ENCODE results near the gene IFI27L2.

IFI27L2 gene

DNA sequence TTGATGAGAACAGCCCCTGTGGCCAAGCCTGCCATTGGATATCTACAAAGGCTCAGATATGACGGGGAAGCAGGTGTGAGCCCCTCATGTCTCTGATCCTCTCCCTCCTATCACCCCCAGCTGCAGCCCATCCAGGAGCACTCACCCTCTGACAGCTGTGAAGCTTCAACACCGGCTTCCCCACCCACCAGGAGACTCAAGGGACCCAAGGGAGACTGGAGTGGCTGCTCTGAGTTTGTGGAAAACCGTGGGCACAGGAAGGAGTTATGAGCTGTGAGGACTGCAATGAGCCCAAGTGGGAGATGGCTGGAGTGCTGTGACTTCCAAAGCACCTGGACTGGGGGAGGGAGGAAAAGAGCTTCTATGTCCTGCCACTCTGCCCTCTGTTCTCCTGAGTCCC, 7.9 kb downstream of the IFI27L2 start:
- H3K4me3 ChIP-seq (ENCODE audit: low read length), result no peak overlapping the region
- DNase-seq (ENCODE audit: low read depth), result no peak
- H3K27me3 ChIP-seq (replicated peaks; ENCODE audit: control insufficient read depth, insufficient read depth, low read length), result no peaks in the 10 kb centered on the region
- H3K9ac ChIP-seq (ENCODE audit: low read length), result no peak overlapping the region
- no peaks in the 10 kb centered on the region for H3K36me3 ChIP-seq (ENCODE audit: control insufficient read depth, insufficient read depth, low read length, severe bottlenecking)
- peaks cover 11% of the 10 kb centered on the region for H3K9me3 ChIP-seq (ENCODE audit: control insufficient read depth, low read length)
- no peaks in the 10 kb centered on the region for H3K4me1 ChIP-seq (ENCODE audit: control insufficient read depth, insufficient read depth, low read length)

DNA sequence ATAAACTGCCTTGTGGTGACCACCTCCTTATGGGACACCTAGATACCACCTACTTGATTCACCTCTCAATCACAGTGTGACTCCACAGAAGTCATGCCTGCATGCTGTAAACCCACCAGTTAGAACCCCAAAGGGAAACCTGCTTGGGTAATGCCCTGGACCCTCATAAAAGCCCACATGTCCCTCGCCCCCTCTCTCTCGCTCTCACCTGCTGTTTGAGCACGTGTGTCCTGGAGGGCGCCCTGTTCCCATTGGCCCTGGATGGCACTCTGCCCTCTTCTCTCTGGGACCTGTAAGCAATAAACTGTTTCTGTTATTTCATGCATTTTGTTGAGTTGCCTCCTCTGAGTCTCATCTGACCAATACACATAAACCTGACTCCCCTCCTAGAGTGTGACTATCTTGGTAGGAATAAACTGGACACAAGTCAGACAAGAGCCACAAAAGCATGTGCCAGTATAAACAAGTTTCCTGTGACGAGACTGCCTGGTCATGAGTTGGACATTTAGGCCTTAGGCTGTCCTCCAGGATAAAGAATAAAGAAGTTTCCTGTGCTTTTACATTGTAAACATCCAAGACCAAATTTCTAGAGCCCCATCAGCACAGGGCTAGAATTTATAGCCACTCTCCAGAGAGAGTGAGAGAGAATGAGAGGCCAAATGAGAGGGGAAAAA, 8.6 kb downstream of the IFI27L2 start:
- Histone ChIP-seq H3K9ac (ENCODE audit: low read length) (no peak overlapping the region), H3K36me3 (ENCODE audit: control insufficient read depth, insufficient read depth, low read length, severe bottlenecking) (no peaks in the 10 kb centered on the region), H3K9me3 (ENCODE audit: control insufficient read depth, low read length) (peaks cover 11% of the 10 kb centered on the region), H3K27me3 (replicated peaks; ENCODE audit: control insufficient read depth, insufficient read depth, low read length) (no peaks in the 10 kb centered on the region), H3K4me3 (ENCODE audit: low read length) (no peak overlapping the region), H3K4me1 (ENCODE audit: control insufficient read depth, insufficient read depth, low read length) (no peaks in the 10 kb centered on the region)
- DNase-seq (ENCODE audit: low read depth), result peak; percentile 39

DNA sequence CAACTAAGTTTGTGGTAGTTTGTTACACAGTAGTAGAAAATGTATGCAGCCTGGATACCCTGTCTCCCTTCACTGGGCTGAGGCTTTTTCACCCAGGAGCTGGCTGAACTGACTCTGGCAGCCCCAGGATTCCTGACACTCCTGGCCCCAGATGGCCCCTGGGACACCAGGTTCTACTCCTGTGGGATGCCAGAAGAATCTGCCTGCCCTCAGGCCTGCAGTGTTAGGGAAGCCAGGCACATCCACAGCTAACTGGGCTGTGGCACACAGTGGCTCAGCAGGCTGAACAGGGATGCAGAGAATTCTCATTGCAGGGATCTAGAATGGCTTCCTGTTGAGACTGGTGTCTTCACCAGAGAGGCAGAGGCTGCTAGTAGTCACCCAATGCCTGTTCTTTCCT, 10.3 kb downstream of the IFI27L2 start:
- no peak for DNase-seq (ENCODE audit: low read depth)
- Histone ChIP-seq H3K4me3 (ENCODE audit: low read length) (no peak overlapping the region), H3K27me3 (replicated peaks; ENCODE audit: control insufficient read depth, insufficient read depth, low read length) (no peaks in the 10 kb centered on the region), H3K4me1 (ENCODE audit: control insufficient read depth, insufficient read depth, low read length) (peaks cover 14% of the 10 kb centered on the region), H3K9me3 (ENCODE audit: control insufficient read depth, low read length) (peaks cover 11% of the 10 kb centered on the region), H3K36me3 (ENCODE audit: control insufficient read depth, insufficient read depth, low read length, severe bottlenecking) (no peaks in the 10 kb centered on the region), H3K9ac (ENCODE audit: low read length) (no peak overlapping the region)

DNA sequence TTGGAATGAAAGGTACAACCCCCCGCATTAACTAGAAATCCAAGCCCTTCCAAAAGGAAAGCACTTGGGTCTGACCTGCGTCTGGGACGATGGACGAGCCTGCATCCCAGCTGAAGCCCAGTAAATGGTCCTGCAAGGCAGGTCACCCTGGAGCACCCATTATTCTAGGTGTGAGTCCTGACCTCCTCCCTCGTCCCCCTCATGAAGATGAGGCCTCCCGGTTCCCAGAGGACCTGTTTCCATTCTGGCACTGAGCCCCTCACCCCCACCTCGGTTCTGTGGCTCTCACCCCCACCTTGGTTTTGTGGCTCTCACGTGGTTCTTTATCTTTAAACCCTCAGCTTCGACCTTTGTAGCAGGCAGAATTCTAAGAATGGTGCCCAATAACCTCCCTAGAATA, 11.5 kb downstream of the IFI27L2 start:
- Histone ChIP-seq H3K27me3 (replicated peaks; ENCODE audit: control insufficient read depth, insufficient read depth, low read length) (no peaks in the 10 kb centered on the region), H3K4me1 (ENCODE audit: control insufficient read depth, insufficient read depth, low read length) (peaks cover 26% of the 10 kb centered on the region), H3K9ac (ENCODE audit: low read length) (no peak overlapping the region), H3K4me3 (ENCODE audit: low read length) (no peak overlapping the region), H3K9me3 (ENCODE audit: control insufficient read depth, low read length) (peaks cover 11% of the 10 kb centered on the region), H3K36me3 (ENCODE audit: control insufficient read depth, insufficient read depth, low read length, severe bottlenecking) (no peaks in the 10 kb centered on the region)
- DNase-seq (ENCODE audit: low read depth), result no peak

DNA sequence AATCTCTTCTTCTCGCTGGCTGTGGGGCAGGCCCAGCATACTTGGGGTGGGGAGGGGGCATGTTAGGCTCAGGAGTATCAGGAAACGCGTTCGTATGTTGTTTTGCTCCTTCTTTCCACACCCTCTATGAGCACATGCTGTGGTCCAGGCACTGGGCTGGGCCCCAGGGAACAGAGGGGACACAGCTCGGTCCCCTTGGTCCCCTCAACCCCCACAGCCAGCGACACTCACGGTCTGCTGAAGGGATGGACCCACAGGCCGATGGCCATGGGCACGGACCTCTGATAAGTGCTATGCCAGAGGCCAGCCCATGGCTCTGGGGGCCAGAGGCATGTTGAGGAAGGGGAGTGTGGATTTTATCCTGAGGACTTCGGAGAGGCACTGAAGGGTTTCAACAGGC, 12.7 kb downstream of the IFI27L2 start:
- H3K9me3 ChIP-seq (ENCODE audit: control insufficient read depth, low read length), result peaks cover 11% of the 10 kb centered on the region
- no peak overlapping the region for H3K9ac ChIP-seq (ENCODE audit: low read length)
- H3K4me1 ChIP-seq (ENCODE audit: control insufficient read depth, insufficient read depth, low read length), result peaks cover 34% of the 10 kb centered on the region
- H3K27me3 ChIP-seq (replicated peaks; ENCODE audit: control insufficient read depth, insufficient read depth, low read length), result no peaks in the 10 kb centered on the region
- H3K36me3 ChIP-seq (ENCODE audit: control insufficient read depth, insufficient read depth, low read length, severe bottlenecking), result no peaks in the 10 kb centered on the region
- DNase-seq (ENCODE audit: low read depth), result no peak
- H3K4me3 ChIP-seq (ENCODE audit: low read length), result no peak overlapping the region

DNA sequence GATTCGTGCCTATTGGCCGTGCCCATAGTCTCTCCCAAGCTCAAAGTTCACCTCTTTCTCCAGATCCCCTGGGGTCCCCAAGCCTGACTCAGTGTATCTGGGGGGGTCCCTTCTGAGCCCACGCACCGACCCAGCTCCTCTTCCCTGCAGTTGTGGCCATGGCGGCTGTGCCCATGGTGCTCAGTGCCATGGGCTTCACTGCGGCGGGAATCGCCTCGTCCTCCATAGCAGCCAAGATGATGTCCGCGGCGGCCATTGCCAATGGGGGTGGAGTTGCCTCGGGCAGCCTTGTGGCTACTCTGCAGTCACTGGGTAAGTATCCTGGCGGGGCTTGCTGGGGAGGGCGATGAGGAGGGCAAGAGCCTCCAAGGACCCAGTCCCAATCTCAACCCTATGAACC, 13.8 kb downstream of the IFI27L2 start:
- no peak overlapping the region for H3K9ac ChIP-seq (ENCODE audit: low read length)
- H3K9me3 ChIP-seq (ENCODE audit: control insufficient read depth, low read length), result peaks cover 11% of the 10 kb centered on the region
- peaks cover 40% of the 10 kb centered on the region for H3K4me1 ChIP-seq (ENCODE audit: control insufficient read depth, insufficient read depth, low read length)
- no peak for DNase-seq (ENCODE audit: low read depth)
- no peaks in the 10 kb centered on the region for H3K36me3 ChIP-seq (ENCODE audit: control insufficient read depth, insufficient read depth, low read length, severe bottlenecking)
- H3K27me3 ChIP-seq (replicated peaks; ENCODE audit: control insufficient read depth, insufficient read depth, low read length), result no peaks in the 10 kb centered on the region
- H3K4me3 ChIP-seq (ENCODE audit: low read length), result no peak overlapping the region

DNA sequence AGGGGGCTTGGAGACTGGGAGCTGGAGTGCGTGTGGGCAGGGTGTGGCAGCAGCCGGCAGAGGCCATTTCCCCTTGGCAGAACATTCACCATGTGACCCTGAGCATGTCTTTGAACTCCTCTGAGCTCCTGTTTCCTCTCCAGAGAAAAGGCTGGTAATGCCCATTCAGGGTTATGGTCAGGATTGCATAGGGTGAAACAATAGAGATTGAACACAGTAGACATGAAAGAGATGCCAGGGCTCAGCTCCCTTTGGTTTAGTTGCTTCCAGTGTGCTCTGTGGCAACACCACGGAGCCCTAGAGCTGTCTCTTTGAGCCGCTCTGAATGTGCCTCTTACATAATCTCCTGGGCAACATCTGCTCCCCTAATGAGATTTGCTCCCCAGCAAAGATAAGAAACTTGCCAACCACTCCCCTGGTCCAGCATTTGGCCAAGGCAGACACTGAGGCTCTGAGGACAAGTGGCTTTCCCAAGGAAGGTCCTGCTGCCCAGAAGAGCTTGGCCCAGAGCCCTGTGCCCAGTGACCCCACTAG, 14.3 kb downstream of the IFI27L2 start:
- peaks cover 45% of the 10 kb centered on the region for H3K4me1 ChIP-seq (ENCODE audit: control insufficient read depth, insufficient read depth, low read length)
- DNase-seq (ENCODE audit: low read depth), result peak; percentile 12
- H3K9me3 ChIP-seq (ENCODE audit: control insufficient read depth, low read length), result peaks cover 7% of the 10 kb centered on the region

DNA sequence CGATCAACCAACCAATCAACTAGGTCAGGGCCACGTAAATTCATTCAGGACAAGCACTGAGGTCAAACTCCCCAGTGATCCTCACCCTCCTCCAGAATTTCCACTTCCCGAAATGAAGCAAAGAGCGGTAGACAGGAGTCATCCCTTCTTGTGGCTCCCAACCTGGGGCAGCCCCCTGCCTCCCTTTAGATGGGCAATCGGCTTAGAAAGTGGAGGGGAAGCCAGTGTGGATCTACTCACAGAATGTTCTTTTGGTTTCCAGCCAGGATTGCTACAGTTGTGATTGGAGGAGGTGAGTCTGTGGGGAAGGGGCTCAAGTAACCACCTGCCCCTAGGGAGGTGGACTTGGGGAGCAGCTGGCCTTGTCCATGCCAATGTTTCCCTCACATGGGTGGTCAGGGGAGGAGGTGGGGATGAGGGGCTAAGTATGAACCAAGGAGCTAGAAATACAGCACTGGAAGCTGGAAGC, 14.8 kb downstream of the IFI27L2 start:
- DNase-seq (ENCODE audit: low read depth), result no peak
- peaks cover 6% of the 10 kb centered on the region for H3K9me3 ChIP-seq (ENCODE audit: control insufficient read depth, low read length)
- no peak overlapping the region for H3K9ac ChIP-seq (ENCODE audit: low read length)
- H3K27me3 ChIP-seq (replicated peaks; ENCODE audit: control insufficient read depth, insufficient read depth, low read length), result no peaks in the 10 kb centered on the region
- no peaks in the 10 kb centered on the region for H3K36me3 ChIP-seq (ENCODE audit: control insufficient read depth, insufficient read depth, low read length, severe bottlenecking)
- no peak overlapping the region for H3K4me3 ChIP-seq (ENCODE audit: low read length)
- peaks cover 50% of the 10 kb centered on the region for H3K4me1 ChIP-seq (ENCODE audit: control insufficient read depth, insufficient read depth, low read length)

More for the DNA sequence above, 14.3 kb downstream of the IFI27L2 start:
- no peak overlapping the region for H3K4me3 ChIP-seq (ENCODE audit: low read length)
- no peaks in the 10 kb centered on the region for H3K36me3 ChIP-seq (ENCODE audit: control insufficient read depth, insufficient read depth, low read length, severe bottlenecking)
- no peaks in the 10 kb centered on the region for H3K27me3 ChIP-seq (replicated peaks; ENCODE audit: control insufficient read depth, insufficient read depth, low read length)
- no peak overlapping the region for H3K9ac ChIP-seq (ENCODE audit: low read length)

DNA sequence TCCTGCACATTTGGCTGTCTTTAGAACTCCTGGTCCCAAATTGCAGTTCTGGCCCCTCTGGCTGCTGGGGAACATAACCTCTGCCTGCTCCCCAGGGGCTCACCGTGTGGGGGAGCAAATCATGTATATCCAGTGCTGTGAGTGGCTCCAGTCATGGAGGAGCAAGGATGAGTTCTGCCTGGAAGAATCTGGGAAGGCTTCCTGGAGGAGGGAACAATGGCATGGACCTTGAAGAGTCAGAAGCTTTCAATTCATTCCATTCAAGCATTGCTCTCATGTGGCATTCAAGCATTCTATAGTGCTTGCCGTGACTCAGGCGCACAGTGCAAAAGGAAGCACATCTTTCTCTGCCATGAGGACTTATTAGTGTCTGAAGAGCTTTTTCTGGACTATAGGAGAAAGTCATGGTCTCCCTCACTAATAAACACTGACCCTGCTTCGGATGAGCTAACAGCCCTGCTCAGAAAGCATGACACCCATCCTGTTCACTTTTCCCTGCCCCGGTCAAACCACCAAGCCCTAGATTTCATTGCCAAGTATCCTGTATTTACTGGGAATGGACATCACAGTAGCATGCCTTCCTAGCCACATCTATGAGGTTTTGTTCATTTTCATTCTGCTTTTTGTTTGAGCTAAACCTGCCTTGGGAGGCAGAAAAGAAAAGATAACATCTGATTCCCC, 15.4 kb downstream of the IFI27L2 start:
- Histone ChIP-seq H3K36me3 (ENCODE audit: control insufficient read depth, insufficient read depth, low read length, severe bottlenecking) (no peaks in the 10 kb centered on the region), H3K4me3 (ENCODE audit: low read length) (no peak overlapping the region), H3K9me3 (ENCODE audit: control insufficient read depth, low read length) (peaks cover under 1% of the 10 kb centered on the region), H3K9ac (ENCODE audit: low read length) (no peak overlapping the region), H3K27me3 (replicated peaks; ENCODE audit: control insufficient read depth, insufficient read depth, low read length) (no peaks in the 10 kb centered on the region), H3K4me1 (ENCODE audit: control insufficient read depth, insufficient read depth, low read length) (peaks cover 54% of the 10 kb centered on the region)
- no peak for DNase-seq (ENCODE audit: low read depth)

DNA sequence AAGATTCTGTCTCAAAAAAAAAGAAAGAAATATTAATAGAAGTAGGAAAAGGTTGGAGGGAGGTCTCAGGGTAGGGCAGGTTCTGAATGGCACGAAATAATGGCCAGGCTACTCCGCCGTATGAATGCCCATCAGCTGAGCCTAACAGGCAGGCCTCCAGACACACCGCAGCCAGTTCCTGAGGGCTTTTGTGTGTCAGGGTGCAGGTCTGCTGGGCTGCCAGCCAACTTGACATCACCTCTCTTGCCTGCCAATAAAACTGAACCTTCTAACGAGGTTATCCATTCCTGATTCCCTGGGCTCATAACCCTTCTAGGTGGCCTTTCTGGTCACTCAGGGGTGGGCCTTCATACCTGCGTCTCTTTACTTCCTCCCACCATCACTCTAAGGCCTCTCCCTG, 15.9 kb downstream of the IFI27L2 start:
- no peak for DNase-seq (ENCODE audit: low read depth)
- Histone ChIP-seq H3K4me3 (ENCODE audit: low read length) (no peak overlapping the region), H3K27me3 (replicated peaks; ENCODE audit: control insufficient read depth, insufficient read depth, low read length) (no peaks in the 10 kb centered on the region), H3K9ac (ENCODE audit: low read length) (no peak overlapping the region), H3K9me3 (ENCODE audit: control insufficient read depth, low read length) (no peaks in the 10 kb centered on the region), H3K4me1 (ENCODE audit: control insufficient read depth, insufficient read depth, low read length) (peaks cover 57% of the 10 kb centered on the region), H3K36me3 (ENCODE audit: control insufficient read depth, insufficient read depth, low read length, severe bottlenecking) (no peaks in the 10 kb centered on the region)

DNA sequence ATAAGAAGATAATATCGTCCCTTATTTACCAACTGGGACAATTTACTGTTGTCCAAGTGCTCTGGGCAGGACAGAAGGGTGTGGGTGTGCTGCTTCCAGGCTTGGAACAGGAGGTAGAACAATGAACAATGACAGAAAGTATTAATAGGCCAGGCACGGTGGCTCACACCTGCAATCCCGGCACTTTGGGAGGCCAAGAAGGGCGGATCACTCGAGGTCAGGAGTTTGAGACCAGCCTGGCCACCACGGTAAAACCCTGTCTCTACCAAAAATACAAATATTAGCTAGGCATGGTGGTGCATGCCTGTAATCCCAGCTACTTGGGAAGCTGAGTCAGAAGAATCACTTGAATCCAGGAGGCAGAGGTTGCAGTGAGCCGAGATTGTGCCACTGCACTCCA, 16.3 kb downstream of the IFI27L2 start:
- H3K4me1 ChIP-seq (ENCODE audit: control insufficient read depth, insufficient read depth, low read length), result peaks cover 60% of the 10 kb centered on the region
- H3K36me3 ChIP-seq (ENCODE audit: control insufficient read depth, insufficient read depth, low read length, severe bottlenecking), result no peaks in the 10 kb centered on the region
- no peaks in the 10 kb centered on the region for H3K27me3 ChIP-seq (replicated peaks; ENCODE audit: control insufficient read depth, insufficient read depth, low read length)
- H3K9me3 ChIP-seq (ENCODE audit: control insufficient read depth, low read length), result no peaks in the 10 kb centered on the region
- no peak overlapping the region for H3K9ac ChIP-seq (ENCODE audit: low read length)
- H3K4me3 ChIP-seq (ENCODE audit: low read length), result no peak overlapping the region
- DNase-seq (ENCODE audit: low read depth), result no peak

All from adipocyte (in vitro differentiated cells).